ENCODE results near the gene H1-8. TPM values are rescaled to one million over a fixed set of nuclear protein-coding genes. Genes with fewer than 3 reads are reported as not detected.

Gene H1-8
- total RNA-seq, 2 experiments from 2014 or later, result not detected

GRCh38 chr3:129591932-129592331 is 49.0 kb downstream of the H1-8 start:
- peaks cover 22% of the 10 kb centered on the region for H3K4me1 Mint-ChIP-seq
- POLR2A ChIA-PET, result no interaction called here
- H3K9me3 Mint-ChIP-seq, result no peaks in the 10 kb centered on the region
- CTCF ChIA-PET, result interaction anchor here (0.5 to 2.0 kb wide), 3 partner anchors 15 to 204 kb away, joined by 3 to 4 read pairs (median 3); no protein-coding TSS in a partner anchor
- H3K4me3 Mint-ChIP-seq, result no peak overlapping the region
- H3K27ac Mint-ChIP-seq, result no peak overlapping the region
- no peaks in the 10 kb centered on the region for H3K36me3 Mint-ChIP-seq (ENCODE audit: low read depth)
- peaks cover 50% of the 10 kb centered on the region for H3K27me3 Mint-ChIP-seq
- DNase-seq, result no peak

- no peak overlapping the region for H3K4me3 Mint-ChIP-seq
- DNase-seq, result no peak
- ChIA-PET POLR2A (no interaction called here), CTCF (interaction anchor here (0.6 to 2.0 kb wide), 6 partner anchors 13 to 106 kb away, joined by 3 to 4 read pairs (median 3); no protein-coding TSS in a partner anchor)
- H3K27ac Mint-ChIP-seq, result peak overlapping the region; percentile 5
- H3K36me3 Mint-ChIP-seq (ENCODE audit: low read depth), result no peaks in the 10 kb centered on the region
- H3K9me3 Mint-ChIP-seq, result no peaks in the 10 kb centered on the region
- peaks cover 22% of the 10 kb centered on the region for H3K4me1 Mint-ChIP-seq
- peaks cover 50% of the 10 kb centered on the region for H3K27me3 Mint-ChIP-seq
Measured at GRCh38 chr3:129592381-129593131, 49.6 kb downstream of the H1-8 start.

GRCh38 chr3:129593230-129593594 is 50.2 kb downstream of the H1-8 start:
- no peaks in the 10 kb centered on the region for H3K9me3 Mint-ChIP-seq
- CTCF ChIA-PET, result interaction anchor here (0.7 to 2.5 kb wide), 5 partner anchors 10 to 47 kb away, joined by 3 to 9 read pairs (median 3); no protein-coding TSS in a partner anchor
- no peak overlapping the region for H3K27ac Mint-ChIP-seq
- no peak for DNase-seq
- no peak overlapping the region for H3K4me3 Mint-ChIP-seq
- POLR2A ChIA-PET, result no interaction called here
- peaks cover 53% of the 10 kb centered on the region for H3K27me3 Mint-ChIP-seq
- H3K36me3 Mint-ChIP-seq (ENCODE audit: low read depth), result no peaks in the 10 kb centered on the region
- peaks cover 22% of the 10 kb centered on the region for H3K4me1 Mint-ChIP-seq

GRCh38 chr3:129593595-129594339 is 50.8 kb downstream of the H1-8 start:
- peak overlapping the region; percentile 21 for H3K4me3 Mint-ChIP-seq
- ChIA-PET CTCF (interaction anchor here (1.0 to 2.5 kb wide), 4 partner anchors 10 to 48 kb away, joined by 3 to 9 read pairs (median 4); no protein-coding TSS in a partner anchor), POLR2A (no interaction called here)
- no peaks in the 10 kb centered on the region for H3K9me3 Mint-ChIP-seq
- peak overlapping the region; percentile 79 for H3K27ac Mint-ChIP-seq
- H3K36me3 Mint-ChIP-seq (ENCODE audit: low read depth), result no peaks in the 10 kb centered on the region
- peaks cover 22% of the 10 kb centered on the region for H3K4me1 Mint-ChIP-seq
- peak; percentile 73 for DNase-seq
- H3K27me3 Mint-ChIP-seq, result peaks cover 56% of the 10 kb centered on the region

- peaks cover 22% of the 10 kb centered on the region for H3K4me1 Mint-ChIP-seq
- POLR2A ChIA-PET, result interaction anchor here (0.6 kb wide), 1 partner anchor 36 kb away, joined by 4 read pairs; no protein-coding TSS in a partner anchor
- CTCF ChIA-PET, result interaction anchor here (2.5 kb wide), 1 partner anchor 9 kb away, joined by 9 read pairs; no protein-coding TSS in a partner anchor
- H3K4me3 Mint-ChIP-seq, result no peak overlapping the region
- DNase-seq, result no peak
- H3K27ac Mint-ChIP-seq, result no peak overlapping the region
- H3K36me3 Mint-ChIP-seq (ENCODE audit: low read depth), result no peaks in the 10 kb centered on the region
- peaks cover 60% of the 10 kb centered on the region for H3K27me3 Mint-ChIP-seq
- no peaks in the 10 kb centered on the region for H3K9me3 Mint-ChIP-seq
Measured at GRCh38 chr3:129594409-129594808, 51.4 kb downstream of the H1-8 start.

GRCh38 chr3:129594907-129595390 is 52.0 kb downstream of the H1-8 start:
- H3K4me1 Mint-ChIP-seq, result peaks cover 22% of the 10 kb centered on the region
- no peak overlapping the region for H3K4me3 Mint-ChIP-seq
- no peaks in the 10 kb centered on the region for H3K9me3 Mint-ChIP-seq
- ChIA-PET CTCF (interaction anchor here (2.5 kb wide), 1 partner anchor 9 kb away, joined by 9 read pairs; no protein-coding TSS in a partner anchor), POLR2A (interaction anchor here (0.6 kb wide), 1 partner anchor 36 kb away, joined by 4 read pairs; no protein-coding TSS in a partner anchor)
- peaks cover 63% of the 10 kb centered on the region for H3K27me3 Mint-ChIP-seq
- no peak overlapping the region for H3K27ac Mint-ChIP-seq
- no peaks in the 10 kb centered on the region for H3K36me3 Mint-ChIP-seq (ENCODE audit: low read depth)
- no peak for DNase-seq

GRCh38 chr3:129595544-129596193 is 52.7 kb downstream of the H1-8 start:
- peaks cover 58% of the 10 kb centered on the region for H3K27me3 Mint-ChIP-seq
- ChIA-PET CTCF (interaction anchor here (0.6 to 2.5 kb wide), 3 partner anchors 8 to 39 kb away, joined by 3 to 9 read pairs (median 3); no protein-coding TSS in a partner anchor), POLR2A (no interaction called here)
- H3K4me3 Mint-ChIP-seq, result no peak overlapping the region
- no peak for DNase-seq
- peaks cover 22% of the 10 kb centered on the region for H3K4me1 Mint-ChIP-seq
- no peaks in the 10 kb centered on the region for H3K36me3 Mint-ChIP-seq (ENCODE audit: low read depth)
- no peaks in the 10 kb centered on the region for H3K9me3 Mint-ChIP-seq
- no peak overlapping the region for H3K27ac Mint-ChIP-seq

GRCh38 chr3:129596194-129597086 is 53.5 kb downstream of the H1-8 start:
- ChIA-PET POLR2A (interaction anchor here (1.2 kb wide), 1 partner anchor 106 kb away, joined by 6 read pairs; no protein-coding TSS in a partner anchor), CTCF (interaction anchor here (0.8 to 1.0 kb wide), 3 partner anchors 9 to 32 kb away, joined by 3 read pairs; no protein-coding TSS in a partner anchor)
- no peak for DNase-seq
- Mint-ChIP-seq H3K27me3 (peaks cover 58% of the 10 kb centered on the region), H3K36me3 (ENCODE audit: low read depth) (no peaks in the 10 kb centered on the region), H3K4me3 (no peak overlapping the region), H3K4me1 (peaks cover 22% of the 10 kb centered on the region), H3K27ac (no peak overlapping the region), H3K9me3 (no peaks in the 10 kb centered on the region)

GRCh38 chr3:129597087-129597999 is 54.4 kb downstream of the H1-8 start:
- POLR2A ChIA-PET, result interaction anchor here (1.2 kb wide), 1 partner anchor 107 kb away, joined by 6 read pairs; no protein-coding TSS in a partner anchor
- CTCF ChIA-PET, result interaction anchor here (0.8 to 1.4 kb wide), 3 partner anchors 28 to 107 kb away, joined by 3 read pairs; no protein-coding TSS in a partner anchor
- DNase-seq, result no peak
- Mint-ChIP-seq H3K27me3 (peaks cover 58% of the 10 kb centered on the region), H3K4me1 (peaks cover 22% of the 10 kb centered on the region), H3K36me3 (ENCODE audit: low read depth) (no peaks in the 10 kb centered on the region), H3K27ac (no peak overlapping the region), H3K9me3 (no peaks in the 10 kb centered on the region), H3K4me3 (no peak overlapping the region)

- ChIA-PET CTCF (interaction anchor here (0.6 to 1.4 kb wide), 2 partner anchors 108 to 462 kb away, joined by 3 to 5 read pairs; no protein-coding TSS in a partner anchor), POLR2A (interaction anchor here (1.2 kb wide), 1 partner anchor 108 kb away, joined by 6 read pairs; no protein-coding TSS in a partner anchor)
- Mint-ChIP-seq H3K9me3 (no peaks in the 10 kb centered on the region), H3K27me3 (peaks cover 60% of the 10 kb centered on the region), H3K4me1 (peaks cover 19% of the 10 kb centered on the region), H3K36me3 (ENCODE audit: low read depth) (no peaks in the 10 kb centered on the region), H3K27ac (no peak overlapping the region), H3K4me3 (no peak overlapping the region)
- DNase-seq, result no peak
Measured at GRCh38 chr3:129598000-129598381, 55.0 kb downstream of the H1-8 start.

- peaks cover 56% of the 10 kb centered on the region for H3K27me3 Mint-ChIP-seq
- POLR2A ChIA-PET, result no interaction called here
Measured at GRCh38 chr3:129598484-129598883, 55.5 kb downstream of the H1-8 start.

More at GRCh38 chr3:129598484-129598883, 55.5 kb downstream of the H1-8 start:
- Mint-ChIP-seq H3K4me3 (no peak overlapping the region), H3K4me1 (peaks cover 14% of the 10 kb centered on the region), H3K9me3 (no peaks in the 10 kb centered on the region), H3K27ac (no peak overlapping the region), H3K36me3 (ENCODE audit: low read depth) (no peaks in the 10 kb centered on the region)
- DNase-seq, result no peak
- CTCF ChIA-PET, result interaction anchor here (0.6 to 1.4 kb wide), 2 partner anchors 108 to 463 kb away, joined by 3 to 5 read pairs; no protein-coding TSS in a partner anchor
